ENCODE data around the gene CNEP1R1.

Gene CNEP1R1

GRCh38 chr16:50086176-50086575 lies 61.2 kb downstream of the CNEP1R1 start:
- no peaks in the 10 kb centered on the region for H3K27me3 ChIP-seq (ENCODE audit: low read depth, low read length)
- H3K4me1 ChIP-seq (ENCODE audit: control insufficient read depth in 1 of 2, insufficient read depth in 2 of 2, low read length in 2 of 2): no peaks in the 10 kb centered on the region
- H3K9me3 ChIP-seq (ENCODE audit: control insufficient read depth in 1 of 2, low read length in 2 of 2): no peaks in the 10 kb centered on the region
- H3K27ac ChIP-seq (ENCODE audit: low read length): no peak overlapping the region
- no peak overlapping the region for H3K4me3 ChIP-seq (ENCODE audit: low read depth in 1 of 2, low read length in 2 of 2)
- H3K36me3 ChIP-seq (ENCODE audit: control insufficient read depth in 1 of 2, insufficient read depth in 2 of 2, low read length in 2 of 2): peaks cover 50 to 54% of the 10 kb centered on the region in 2 donors
